Measurements from ENCODE around the gene ADAMTS12.

DNA sequence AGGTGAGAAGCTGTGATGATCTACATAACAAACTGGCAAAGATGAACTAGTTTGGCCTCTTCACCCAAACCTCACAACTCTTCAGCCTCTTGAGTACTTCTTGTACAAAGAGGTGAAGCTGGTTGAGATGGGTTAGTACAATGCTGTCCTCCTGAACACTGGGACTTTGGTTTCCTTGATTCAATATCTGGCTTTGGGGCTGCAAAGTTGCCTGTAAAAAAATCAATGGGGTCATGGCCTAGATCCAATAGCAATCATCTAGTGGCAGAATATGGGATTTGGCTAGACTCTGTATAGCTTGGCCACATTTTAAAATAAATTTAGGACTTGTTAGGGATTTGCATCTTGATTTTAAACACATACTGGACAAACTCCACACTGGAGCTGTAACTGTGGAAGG lies 179.1 kb downstream of the ADAMTS12 start:
- TF ChIP-seq, protein P1, sequence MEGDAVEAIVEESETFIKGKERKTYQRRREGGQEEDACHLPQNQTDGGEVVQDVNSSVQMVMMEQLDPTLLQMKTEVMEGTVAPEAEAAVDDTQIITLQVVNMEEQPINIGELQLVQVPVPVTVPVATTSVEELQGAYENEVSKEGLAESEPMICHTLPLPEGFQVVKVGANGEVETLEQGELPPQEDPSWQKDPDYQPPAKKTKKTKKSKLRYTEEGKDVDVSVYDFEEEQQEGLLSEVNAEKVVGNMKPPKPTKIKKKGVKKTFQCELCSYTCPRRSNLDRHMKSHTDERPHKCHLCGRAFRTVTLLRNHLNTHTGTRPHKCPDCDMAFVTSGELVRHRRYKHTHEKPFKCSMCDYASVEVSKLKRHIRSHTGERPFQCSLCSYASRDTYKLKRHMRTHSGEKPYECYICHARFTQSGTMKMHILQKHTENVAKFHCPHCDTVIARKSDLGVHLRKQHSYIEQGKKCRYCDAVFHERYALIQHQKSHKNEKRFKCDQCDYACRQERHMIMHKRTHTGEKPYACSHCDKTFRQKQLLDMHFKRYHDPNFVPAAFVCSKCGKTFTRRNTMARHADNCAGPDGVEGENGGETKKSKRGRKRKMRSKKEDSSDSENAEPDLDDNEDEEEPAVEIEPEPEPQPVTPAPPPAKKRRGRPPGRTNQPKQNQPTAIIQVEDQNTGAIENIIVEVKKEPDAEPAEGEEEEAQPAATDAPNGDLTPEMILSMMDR (conservative IDR thresholded peaks at IDR 0.05): no peak
- TF ChIP-seq ZFX (IDR thresholded peaks at IDR 0.05): no peak
